ENCODE results near the gene NNT.

DNA sequence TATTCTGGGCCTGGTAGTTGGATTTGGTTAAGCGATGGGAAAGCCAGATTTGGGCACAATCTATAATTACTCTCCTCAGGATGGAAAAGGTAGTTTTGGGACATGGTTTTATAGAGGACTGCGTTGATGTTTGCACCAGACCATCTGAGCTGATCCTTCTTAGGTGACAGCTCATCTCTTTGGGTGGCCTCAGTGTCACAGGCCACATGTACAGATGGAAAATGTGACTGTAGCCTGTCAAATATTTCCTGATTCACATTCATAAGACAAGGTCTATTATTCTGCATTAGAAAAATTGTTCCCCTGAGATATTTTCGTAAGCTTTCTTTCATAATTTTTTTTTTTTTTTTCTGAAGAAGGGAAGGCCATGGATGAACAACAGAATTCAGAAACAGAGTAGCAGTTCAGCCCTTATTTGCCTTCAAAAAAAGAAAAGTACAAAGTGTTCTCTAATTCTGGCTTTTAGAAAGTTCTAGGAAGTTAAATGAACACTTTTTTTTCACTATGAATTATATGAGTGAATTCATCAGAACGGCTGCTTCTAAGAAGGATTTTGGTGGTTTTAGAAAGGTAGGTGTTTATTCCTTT, 81.0 kb downstream of the NNT start:
- TF ChIP-seq, protein P1, sequence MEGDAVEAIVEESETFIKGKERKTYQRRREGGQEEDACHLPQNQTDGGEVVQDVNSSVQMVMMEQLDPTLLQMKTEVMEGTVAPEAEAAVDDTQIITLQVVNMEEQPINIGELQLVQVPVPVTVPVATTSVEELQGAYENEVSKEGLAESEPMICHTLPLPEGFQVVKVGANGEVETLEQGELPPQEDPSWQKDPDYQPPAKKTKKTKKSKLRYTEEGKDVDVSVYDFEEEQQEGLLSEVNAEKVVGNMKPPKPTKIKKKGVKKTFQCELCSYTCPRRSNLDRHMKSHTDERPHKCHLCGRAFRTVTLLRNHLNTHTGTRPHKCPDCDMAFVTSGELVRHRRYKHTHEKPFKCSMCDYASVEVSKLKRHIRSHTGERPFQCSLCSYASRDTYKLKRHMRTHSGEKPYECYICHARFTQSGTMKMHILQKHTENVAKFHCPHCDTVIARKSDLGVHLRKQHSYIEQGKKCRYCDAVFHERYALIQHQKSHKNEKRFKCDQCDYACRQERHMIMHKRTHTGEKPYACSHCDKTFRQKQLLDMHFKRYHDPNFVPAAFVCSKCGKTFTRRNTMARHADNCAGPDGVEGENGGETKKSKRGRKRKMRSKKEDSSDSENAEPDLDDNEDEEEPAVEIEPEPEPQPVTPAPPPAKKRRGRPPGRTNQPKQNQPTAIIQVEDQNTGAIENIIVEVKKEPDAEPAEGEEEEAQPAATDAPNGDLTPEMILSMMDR (IDR thresholded peaks at IDR 0.05): no peak
- TF ChIP-seq EZH2 (IDR thresholded peaks at IDR 0.05): no peak
- TF ChIP-seq EZH2phosphoT487 (IDR thresholded peaks at IDR 0.05): no peak

All from neural progenitor cell (in vitro differentiated cells).